Measurements from ENCODE around the gene MED14.

DNA sequence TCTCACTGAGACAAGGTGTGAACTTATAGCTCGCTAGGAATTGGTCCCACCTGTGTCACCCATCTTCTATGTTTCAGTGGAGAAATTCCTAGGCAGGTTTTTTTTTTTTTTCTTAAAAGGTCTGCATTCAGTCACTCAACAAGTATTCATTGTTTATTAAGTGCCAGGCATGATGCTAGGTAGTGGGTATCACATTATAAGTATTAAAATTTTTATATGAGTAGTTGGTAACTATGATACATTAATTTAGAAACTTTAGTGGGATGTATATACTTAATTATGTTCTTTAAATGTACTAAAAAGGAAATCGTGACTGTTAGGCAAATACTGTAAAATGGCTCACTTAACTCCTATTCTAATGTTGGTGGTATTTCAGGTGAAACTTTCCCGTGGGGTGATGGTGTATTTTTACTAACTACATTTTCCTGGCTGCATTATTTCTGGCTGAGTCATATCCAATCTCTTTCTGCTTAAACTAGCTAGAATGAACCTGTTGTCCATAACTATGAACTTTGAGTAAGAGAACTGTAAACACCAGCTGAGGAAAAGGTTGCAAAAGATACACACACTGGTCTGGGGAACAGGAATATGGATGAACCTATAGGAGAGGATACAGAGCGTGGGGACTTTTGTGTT is 49.3 kb upstream of the MED14 start:
- TF ChIP-seq, protein P1, sequence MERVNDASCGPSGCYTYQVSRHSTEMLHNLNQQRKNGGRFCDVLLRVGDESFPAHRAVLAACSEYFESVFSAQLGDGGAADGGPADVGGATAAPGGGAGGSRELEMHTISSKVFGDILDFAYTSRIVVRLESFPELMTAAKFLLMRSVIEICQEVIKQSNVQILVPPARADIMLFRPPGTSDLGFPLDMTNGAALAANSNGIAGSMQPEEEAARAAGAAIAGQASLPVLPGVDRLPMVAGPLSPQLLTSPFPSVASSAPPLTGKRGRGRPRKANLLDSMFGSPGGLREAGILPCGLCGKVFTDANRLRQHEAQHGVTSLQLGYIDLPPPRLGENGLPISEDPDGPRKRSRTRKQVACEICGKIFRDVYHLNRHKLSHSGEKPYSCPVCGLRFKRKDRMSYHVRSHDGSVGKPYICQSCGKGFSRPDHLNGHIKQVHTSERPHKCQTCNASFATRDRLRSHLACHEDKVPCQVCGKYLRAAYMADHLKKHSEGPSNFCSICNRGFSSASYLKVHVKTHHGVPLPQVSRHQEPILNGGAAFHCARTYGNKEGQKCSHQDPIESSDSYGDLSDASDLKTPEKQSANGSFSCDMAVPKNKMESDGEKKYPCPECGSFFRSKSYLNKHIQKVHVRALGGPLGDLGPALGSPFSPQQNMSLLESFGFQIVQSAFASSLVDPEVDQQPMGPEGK (CRISPR knock-in tag; IDR thresholded peaks at IDR 0.05; ENCODE audit: borderline replicate concordance) = no peak
- no peak for TF ChIP-seq BACH2 (CRISPR knock-in tag; IDR thresholded peaks at IDR 0.05; ENCODE audit: borderline replicate concordance)
- no peak for TF ChIP-seq GLIS3 (CRISPR knock-in tag; IDR thresholded peaks at IDR 0.05)
- TF ChIP-seq ZFP3 (CRISPR knock-in tag; IDR thresholded peaks at IDR 0.05) = no peak
- no peak for TF ChIP-seq RARB (CRISPR knock-in tag; IDR thresholded peaks at IDR 0.05)
- TF ChIP-seq, protein P2, sequence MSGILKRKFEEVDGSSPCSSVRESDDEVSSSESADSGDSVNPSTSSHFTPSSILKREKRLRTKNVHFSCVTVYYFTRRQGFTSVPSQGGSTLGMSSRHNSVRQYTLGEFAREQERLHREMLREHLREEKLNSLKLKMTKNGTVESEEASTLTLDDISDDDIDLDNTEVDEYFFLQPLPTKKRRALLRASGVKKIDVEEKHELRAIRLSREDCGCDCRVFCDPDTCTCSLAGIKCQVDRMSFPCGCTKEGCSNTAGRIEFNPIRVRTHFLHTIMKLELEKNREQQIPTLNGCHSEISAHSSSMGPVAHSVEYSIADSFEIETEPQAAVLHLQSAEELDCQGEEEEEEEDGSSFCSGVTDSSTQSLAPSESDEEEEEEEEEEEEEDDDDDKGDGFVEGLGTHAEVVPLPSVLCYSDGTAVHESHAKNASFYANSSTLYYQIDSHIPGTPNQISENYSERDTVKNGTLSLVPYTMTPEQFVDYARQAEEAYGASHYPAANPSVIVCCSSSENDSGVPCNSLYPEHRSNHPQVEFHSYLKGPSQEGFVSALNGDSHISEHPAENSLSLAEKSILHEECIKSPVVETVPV (CRISPR knock-in tag; IDR thresholded peaks at IDR 0.05) = no peak
